Loucy (cell line): ENCODE data around the gene ISG20L2.

Experiments used
- EZH2phosphoT487 ChIP-seq: fragments of 200-600 bp; IDR thresholded peaks from 2 replicates; pipeline ENCODE4 v1.6.1; 2018; ENCODE audit warnings: antibody characterized with exemption, mild to moderate bottlenecking, moderate library complexity, borderline replicate concordance
- TF ChIP-seq, protein P1 (sequence below): fragments of 200-600 bp; sonication (generic); conservative IDR thresholded peaks from 2 replicates; pipeline ENCODE4 v1.5.1; 2014; ENCODE audit warnings: mild to moderate bottlenecking, antibody characterized with exemption, low read length

- TF ChIP-seq, protein P1, sequence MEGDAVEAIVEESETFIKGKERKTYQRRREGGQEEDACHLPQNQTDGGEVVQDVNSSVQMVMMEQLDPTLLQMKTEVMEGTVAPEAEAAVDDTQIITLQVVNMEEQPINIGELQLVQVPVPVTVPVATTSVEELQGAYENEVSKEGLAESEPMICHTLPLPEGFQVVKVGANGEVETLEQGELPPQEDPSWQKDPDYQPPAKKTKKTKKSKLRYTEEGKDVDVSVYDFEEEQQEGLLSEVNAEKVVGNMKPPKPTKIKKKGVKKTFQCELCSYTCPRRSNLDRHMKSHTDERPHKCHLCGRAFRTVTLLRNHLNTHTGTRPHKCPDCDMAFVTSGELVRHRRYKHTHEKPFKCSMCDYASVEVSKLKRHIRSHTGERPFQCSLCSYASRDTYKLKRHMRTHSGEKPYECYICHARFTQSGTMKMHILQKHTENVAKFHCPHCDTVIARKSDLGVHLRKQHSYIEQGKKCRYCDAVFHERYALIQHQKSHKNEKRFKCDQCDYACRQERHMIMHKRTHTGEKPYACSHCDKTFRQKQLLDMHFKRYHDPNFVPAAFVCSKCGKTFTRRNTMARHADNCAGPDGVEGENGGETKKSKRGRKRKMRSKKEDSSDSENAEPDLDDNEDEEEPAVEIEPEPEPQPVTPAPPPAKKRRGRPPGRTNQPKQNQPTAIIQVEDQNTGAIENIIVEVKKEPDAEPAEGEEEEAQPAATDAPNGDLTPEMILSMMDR: no peak
- TF ChIP-seq EZH2phosphoT487: no peak
These were observed 21.7 kb upstream of the ISG20L2 start for GRCh38 chr1:156750191-156750672.
